Stomach (tissue), 9 donors: Measurements from ENCODE around the gene CCDC78. TPM values are rescaled to one million over a fixed set of nuclear protein-coding genes. Genes with fewer than 3 reads are reported as not detected.

Experiments
- DNase-seq, 2 donors: peaks; one replicate each; pipeline versions ENCODE4 v3.0.0 to v3.0.0-alpha.2; 2013 to 2019
- H3K27ac ChIP-seq, 5 donors: fragments of 200-600 bp in 4 of 5; sonication (generic) in 4 of 5; one replicate each; pipeline ENCODE4 v1.5.1; 2013 to 2019; ENCODE audit warnings: mild to moderate bottlenecking in 1 of 5, moderate library complexity in 1 of 5
- H3K27me3 ChIP-seq, 3 donors: fragments of 200-600 bp; sonication (generic); one replicate each; pipeline ENCODE4 v1.5.1; 2017 to 2019; ENCODE audit warnings: mixed run types in 1 of 3
- H3K36me3 ChIP-seq, 4 donors: fragments of 200-600 bp; sonication (generic); 1 replicate in 3 of 4; 2 replicates in 1 of 4; pipeline ENCODE4 v1.5.1; 2016 to 2019
- H3K4me1 ChIP-seq, 4 donors: fragments of 200-600 bp; sonication (generic); one replicate each; pipeline ENCODE4 v1.5.1; 2016 to 2019
- H3K4me3 ChIP-seq, 4 donors: fragments of 200-600 bp; sonication (generic) in 3 of 4; one replicate each; pipeline ENCODE4 v1.5.1; 2016 to 2019; ENCODE audit warnings: mild to moderate bottlenecking in 1 of 4
- H3K9me3 ChIP-seq, 4 donors: fragments of 200-600 bp; sonication (generic); one replicate each; pipeline ENCODE4 v1.5.1; 2016 to 2019
- EP300 ChIP-seq: sonication (generic); formaldehyde crosslinking; IDR thresholded peaks from one replicate; pipeline ENCODE4 v1.6.1; 2017; ENCODE audit warnings: antibody characterized with exemption
- POLR2A ChIP-seq, 4 donors: fragments of 450-650 bp; IDR thresholded peaks; one replicate each; pipeline ENCODE4 v1.6.1; 2016; ENCODE audit warnings: antibody characterized with exemption in 4 of 4, control low read depth in 2 of 4, mild to moderate bottlenecking in 1 of 4, moderate library complexity in 1 of 4
- POLR2AphosphoS5 ChIP-seq, 3 donors: sonication (generic); formaldehyde crosslinking; IDR thresholded peaks; one replicate each; pipeline ENCODE4 v1.6.1; 2016; ENCODE audit warnings: antibody characterized with exemption in 3 of 3
- WGBS, 5 donors: extraction: QIAGEN DNeasy Blood & Tissue Kit in 3 of 5; methylation state at CpG; one replicate each; pipeline versions ENCODE4 v1.1.5 to v1.1.7; 2013 to 2018; 5-methylcytosine and 5-hydroxymethylcytosine counted together
- intact Hi-C: fragments of 100-400 bp; cut with DNase I; formaldehyde crosslinking; loops from one replicate; pipeline ENCODE4 v1.15.1; 2023; ENCODE audit warnings: low total_unique reads
- polyA plus RNA-seq, 3 donors: library from polyadenylated mRNA; stranded (reverse); fragments of 200-250 nt; gene quantifications; one replicate each; pipeline ENCODE4 v1.2.3, GENCODE V29; 2013
- total RNA-seq, 5 donors: library from RNA; depleted of rRNA; stranded (reverse); fragments of >200 nt; gene quantifications; one replicate each; pipeline versions ENCODE4 v1.1.0 to v1.2.3, GENCODE V29; 2014 to 2016
- TF ChIP-seq, protein P1 (sequence below), 7 experiments: fragments of 450-650 bp in 4 of 7; fragments of 200-600 bp in 3 of 7; sonication (generic) in 3 of 7; IDR thresholded peaks; one replicate each; pipeline ENCODE4 v1.5.1; 2016 to 2019; ENCODE audit warnings: antibody characterized with exemption in 7 of 7, control low read depth in 2 of 7, mild to moderate bottlenecking in 1 of 7
- donor health status: healthy with polysubstance abuse.
- donor health status: Bipolar disorder and iron deficiency.
- donor health status: healthy.

The CCDC78 gene
- total and polyA plus RNA-seq, 8 donors, result 1.3 to 14.3 (median 1.5) TPM; not detected in 4

DNA sequence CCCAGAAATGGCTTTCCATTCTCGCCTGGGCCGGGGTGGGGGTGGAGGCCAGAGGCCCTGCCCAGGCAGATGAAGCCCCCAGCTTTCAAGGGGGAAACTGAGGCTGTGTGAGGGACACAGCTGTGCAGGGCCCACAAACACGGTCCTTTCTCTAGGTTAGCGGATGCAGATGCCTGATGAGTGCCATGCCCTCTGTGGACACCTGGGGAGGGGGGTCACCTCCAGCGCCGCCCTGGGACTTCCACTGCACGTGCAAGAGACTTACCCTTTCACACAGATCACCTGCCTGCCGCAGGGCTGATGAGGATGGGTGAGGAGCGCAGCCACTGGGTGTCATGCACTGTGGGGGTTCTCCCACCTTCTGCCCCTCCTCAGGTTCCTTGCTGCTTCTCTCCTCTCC lies 7.9 kb downstream of the CCDC78 start:
- no peak overlapping the region for H3K27ac ChIP-seq
- intact Hi-C loops, result no loop called here

DNA sequence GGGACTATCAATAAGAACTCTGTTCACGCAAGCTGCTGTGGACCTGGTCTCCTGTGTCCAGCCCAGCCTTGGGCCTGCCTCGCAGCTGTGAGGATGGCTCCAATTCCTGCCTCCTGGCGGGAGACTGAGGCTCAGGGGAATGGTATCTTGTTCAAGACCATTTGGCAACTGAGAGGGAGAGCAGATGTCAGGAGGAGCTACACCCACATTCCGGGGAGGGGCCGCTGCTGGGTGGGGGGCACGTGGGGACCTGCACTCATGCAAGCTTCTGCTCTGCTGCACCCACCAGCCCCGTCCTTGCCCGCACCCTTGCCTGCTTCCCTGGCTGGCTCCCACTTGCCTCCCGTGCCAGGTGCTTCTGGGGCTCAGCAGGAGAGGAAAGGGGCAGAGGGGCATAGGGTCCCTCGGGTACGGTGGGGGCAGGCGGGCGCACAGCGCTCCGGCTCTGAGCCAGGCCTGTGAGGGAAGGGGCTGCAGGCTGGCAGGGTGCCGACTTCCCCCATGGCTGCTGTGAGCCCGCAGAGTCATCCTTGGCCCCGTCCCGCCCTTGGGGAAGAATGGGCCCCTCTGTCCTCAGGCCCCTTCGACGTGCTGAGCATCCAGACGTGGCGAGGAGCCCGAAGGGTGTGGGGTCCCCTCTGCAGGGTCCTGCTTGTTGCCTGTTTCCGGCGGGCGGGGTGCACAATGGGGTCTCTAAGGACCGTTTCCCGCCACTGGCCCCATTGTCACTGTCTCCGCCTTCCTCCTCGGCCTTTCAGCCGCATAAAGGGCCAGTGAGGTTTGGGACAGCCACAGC lies 8.6 kb downstream of the CCDC78 start:
- no peak overlapping the region for H3K4me3 ChIP-seq
- DNase-seq, result peak in 1 of 2 donors; percentile 50
- H3K27me3 ChIP-seq, result peaks cover 0 to 44% (median 5%) of the 10 kb centered on the region in 3 donors
- peaks cover 0 to 10% (median 0%) of the 10 kb centered on the region in 4 donors for H3K36me3 ChIP-seq
- WGBS, 5 donors, result 72 to 82% (median 77%) methylated on average over 19 to 32 of the region's 32 CpGs
- intact Hi-C loops, result no loop called here
- TF ChIP-seq POLR2A (IDR thresholded peaks at IDR 0.05), result no peak
- TF ChIP-seq, protein P1, sequence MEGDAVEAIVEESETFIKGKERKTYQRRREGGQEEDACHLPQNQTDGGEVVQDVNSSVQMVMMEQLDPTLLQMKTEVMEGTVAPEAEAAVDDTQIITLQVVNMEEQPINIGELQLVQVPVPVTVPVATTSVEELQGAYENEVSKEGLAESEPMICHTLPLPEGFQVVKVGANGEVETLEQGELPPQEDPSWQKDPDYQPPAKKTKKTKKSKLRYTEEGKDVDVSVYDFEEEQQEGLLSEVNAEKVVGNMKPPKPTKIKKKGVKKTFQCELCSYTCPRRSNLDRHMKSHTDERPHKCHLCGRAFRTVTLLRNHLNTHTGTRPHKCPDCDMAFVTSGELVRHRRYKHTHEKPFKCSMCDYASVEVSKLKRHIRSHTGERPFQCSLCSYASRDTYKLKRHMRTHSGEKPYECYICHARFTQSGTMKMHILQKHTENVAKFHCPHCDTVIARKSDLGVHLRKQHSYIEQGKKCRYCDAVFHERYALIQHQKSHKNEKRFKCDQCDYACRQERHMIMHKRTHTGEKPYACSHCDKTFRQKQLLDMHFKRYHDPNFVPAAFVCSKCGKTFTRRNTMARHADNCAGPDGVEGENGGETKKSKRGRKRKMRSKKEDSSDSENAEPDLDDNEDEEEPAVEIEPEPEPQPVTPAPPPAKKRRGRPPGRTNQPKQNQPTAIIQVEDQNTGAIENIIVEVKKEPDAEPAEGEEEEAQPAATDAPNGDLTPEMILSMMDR (IDR thresholded peaks at IDR 0.05), result no peak
- no peak for TF ChIP-seq POLR2AphosphoS5 (IDR thresholded peaks at IDR 0.05)
- no peak for TF ChIP-seq EP300
- H3K27ac ChIP-seq, result no peak overlapping the region
- no peaks in the 10 kb centered on the region for H3K9me3 ChIP-seq
- peaks cover 40 to 70% (median 67%) of the 10 kb centered on the region in 4 donors for H3K4me1 ChIP-seq

More for the DNA sequence above, 7.9 kb downstream of the CCDC78 start:
- 79 to 87% (median 84%) methylated on average over 6 to 9 of the region's 9 CpGs for WGBS, 5 donors
- H3K36me3 ChIP-seq, result peaks cover 0 to 14% (median 0%) of the 10 kb centered on the region in 4 donors
- TF ChIP-seq, protein P1 (IDR thresholded peaks at IDR 0.05), result no peak
- TF ChIP-seq POLR2A (IDR thresholded peaks at IDR 0.05) (no peak), POLR2AphosphoS5 (IDR thresholded peaks at IDR 0.05) (no peak), EP300 (no peak)
- peaks cover 40 to 70% (median 67%) of the 10 kb centered on the region in 4 donors for H3K4me1 ChIP-seq
- DNase-seq, result no peak
- peaks cover 0 to 41% (median 5%) of the 10 kb centered on the region in 3 donors for H3K27me3 ChIP-seq
- no peaks in the 10 kb centered on the region for H3K9me3 ChIP-seq
- no peak overlapping the region for H3K4me3 ChIP-seq

DNA sequence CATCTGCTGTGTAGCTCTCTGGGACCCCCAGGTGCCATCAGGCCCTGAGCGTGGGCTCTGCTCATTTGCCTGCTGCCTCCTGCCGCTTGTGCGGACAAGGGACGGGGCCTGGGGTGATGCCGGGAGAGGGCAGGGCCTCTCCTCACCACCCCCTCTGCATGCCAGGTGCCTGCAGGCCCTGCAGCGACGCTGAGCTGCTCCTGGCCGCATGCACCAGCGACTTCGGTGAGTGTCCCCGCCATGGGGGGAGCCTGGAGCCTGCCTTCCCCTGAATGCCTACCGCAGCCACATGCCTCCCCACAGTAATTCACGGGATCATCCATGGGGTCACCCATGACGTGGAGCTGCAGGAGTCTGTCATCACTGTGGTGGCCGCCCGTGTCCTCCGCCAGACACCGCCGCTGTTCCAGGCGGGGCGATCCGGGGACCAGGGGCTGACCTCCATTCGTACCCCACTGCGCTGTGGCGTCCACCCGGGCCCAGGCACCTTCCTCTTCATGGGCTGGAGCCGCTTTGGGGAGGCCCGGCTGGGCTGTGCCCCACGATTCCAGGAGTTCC lies 9.4 kb downstream of the CCDC78 start:
- intact Hi-C loops, result no loop called here
- DNase-seq, result no peak
- Histone ChIP-seq H3K4me3 (no peak overlapping the region), H3K27ac (no peak overlapping the region), H3K36me3 (peaks cover 0 to 6% (median 0%) of the 10 kb centered on the region in 4 donors), H3K4me1 (peaks cover 39 to 66% (median 64%) of the 10 kb centered on the region in 4 donors), H3K27me3 (peaks cover 0 to 52% (median 5%) of the 10 kb centered on the region in 3 donors), H3K9me3 (no peaks in the 10 kb centered on the region)
- WGBS, 5 donors, result 83 to 88% (median 86%) methylated on average over 15 to 29 of the region's 29 CpGs
- TF ChIP-seq POLR2AphosphoS5 (IDR thresholded peaks at IDR 0.05) (no peak), EP300 (no peak), POLR2A (IDR thresholded peaks at IDR 0.05) (no peak)
- TF ChIP-seq, protein P1 (IDR thresholded peaks at IDR 0.05), result no peak

DNA sequence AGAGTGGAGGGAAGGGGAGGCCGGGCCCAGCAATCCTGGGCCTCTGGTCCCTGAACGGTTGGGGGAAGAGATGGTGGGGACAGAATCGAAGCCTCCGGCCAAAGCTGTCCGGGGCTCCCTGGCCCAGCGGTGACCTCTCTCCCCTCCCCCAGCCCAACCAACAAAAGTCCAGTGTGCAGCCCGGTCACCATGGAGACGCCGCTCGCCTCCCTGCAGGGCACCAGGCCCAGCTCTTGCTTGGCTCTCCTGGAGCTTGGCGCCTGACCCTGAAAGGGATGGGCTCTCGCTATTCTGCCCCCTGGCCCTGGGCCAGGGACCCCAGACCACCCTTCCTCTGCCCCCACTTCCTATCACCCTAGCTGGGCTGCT lies 10.1 kb downstream of the CCDC78 start:
- Histone ChIP-seq H3K9me3 (no peaks in the 10 kb centered on the region), H3K27ac (peak overlapping the region in 1 of 5 donors; percentile 69), H3K36me3 (peaks cover 0 to 6% (median 0%) of the 10 kb centered on the region in 4 donors), H3K4me3 (peak overlapping the region; percentile 61 to 94 (median 68)), H3K4me1 (peaks cover 34 to 64% (median 61%) of the 10 kb centered on the region in 4 donors), H3K27me3 (peaks cover 0 to 58% (median 9%) of the 10 kb centered on the region in 3 donors)
- 10 to 22% (median 13%) methylated on average over 7 to 12 of the region's 12 CpGs for WGBS, 5 donors
- DNase-seq, result peak; percentile 48 to 81
- TF ChIP-seq EP300 (no peak), POLR2A (IDR thresholded peaks at IDR 0.05) (no peak), POLR2AphosphoS5 (IDR thresholded peaks at IDR 0.05) (no peak)
- TF ChIP-seq, protein P1 (IDR thresholded peaks at IDR 0.05), result no peak
- intact Hi-C loops, result no loop called here
